ENCODE data around the gene MTURN. TPM values are rescaled to one million over a fixed set of nuclear protein-coding genes. Genes with fewer than 3 reads are reported as not detected.

Gene MTURN
- total and polyA plus RNA-seq, 10 donors, result 6.3 to 36.6 (median 14.8) TPM

DNA sequence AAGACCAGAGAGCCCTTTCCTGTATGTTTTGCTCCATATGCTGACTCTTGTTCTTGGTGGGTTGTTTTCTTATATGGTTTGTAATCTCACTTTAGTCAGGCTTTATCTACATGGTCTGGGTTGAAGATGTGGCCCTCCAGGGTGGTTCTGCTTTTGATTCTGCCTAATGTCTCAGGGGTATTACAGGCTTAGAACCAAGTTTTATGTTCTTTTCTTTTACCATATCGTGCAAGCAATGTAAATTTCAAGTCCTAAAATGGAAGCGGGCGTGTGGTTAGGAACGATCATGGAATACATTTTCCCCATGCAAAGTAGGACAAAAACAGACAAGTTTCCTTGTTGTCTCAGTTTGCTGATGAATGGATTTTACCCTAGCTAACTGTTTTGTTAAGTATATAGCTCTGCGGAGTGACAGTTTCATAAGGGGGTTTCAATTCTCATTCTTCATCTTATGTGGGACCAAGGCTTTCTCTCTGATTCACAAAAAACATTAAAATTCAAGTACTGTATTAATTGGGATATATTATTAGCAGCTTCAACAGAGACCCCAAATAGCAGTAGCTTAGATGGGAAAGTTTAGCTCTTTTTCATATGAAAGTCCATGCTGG, 58.7 kb downstream of the MTURN start:
- Histone ChIP-seq H3K27me3 (replicated peaks in 1 of 7) (no peaks in the 10 kb centered on the region), H3K27ac (no peak overlapping the region), H3K9me3 (peaks cover 0 to 36% (median 19%) of the 10 kb centered on the region in 8 donors), H3K4me3 (no peak overlapping the region), H3K4me1 (no peaks in the 10 kb centered on the region), H3K36me3 (no peaks in the 10 kb centered on the region)
- TF ChIP-seq POLR2A (IDR thresholded peaks at IDR 0.05) (no peak), POLR2AphosphoS5 (IDR thresholded peaks at IDR 0.05) (no peak)
- TF ChIP-seq, protein P1, sequence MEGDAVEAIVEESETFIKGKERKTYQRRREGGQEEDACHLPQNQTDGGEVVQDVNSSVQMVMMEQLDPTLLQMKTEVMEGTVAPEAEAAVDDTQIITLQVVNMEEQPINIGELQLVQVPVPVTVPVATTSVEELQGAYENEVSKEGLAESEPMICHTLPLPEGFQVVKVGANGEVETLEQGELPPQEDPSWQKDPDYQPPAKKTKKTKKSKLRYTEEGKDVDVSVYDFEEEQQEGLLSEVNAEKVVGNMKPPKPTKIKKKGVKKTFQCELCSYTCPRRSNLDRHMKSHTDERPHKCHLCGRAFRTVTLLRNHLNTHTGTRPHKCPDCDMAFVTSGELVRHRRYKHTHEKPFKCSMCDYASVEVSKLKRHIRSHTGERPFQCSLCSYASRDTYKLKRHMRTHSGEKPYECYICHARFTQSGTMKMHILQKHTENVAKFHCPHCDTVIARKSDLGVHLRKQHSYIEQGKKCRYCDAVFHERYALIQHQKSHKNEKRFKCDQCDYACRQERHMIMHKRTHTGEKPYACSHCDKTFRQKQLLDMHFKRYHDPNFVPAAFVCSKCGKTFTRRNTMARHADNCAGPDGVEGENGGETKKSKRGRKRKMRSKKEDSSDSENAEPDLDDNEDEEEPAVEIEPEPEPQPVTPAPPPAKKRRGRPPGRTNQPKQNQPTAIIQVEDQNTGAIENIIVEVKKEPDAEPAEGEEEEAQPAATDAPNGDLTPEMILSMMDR (IDR thresholded peaks at IDR 0.05 in 8 of 11, conservative IDR thresholded peaks at IDR 0.05 in 3 of 11), result no peak
- no peak for DNase-seq
- intact Hi-C loops (cut with DNase I; ENCODE audit: low total_unique reads), result no loop called here
- 71 to 90% (median 82%) methylated on average over 5 of the region's 5 CpGs for WGBS, 5 donors

DNA sequence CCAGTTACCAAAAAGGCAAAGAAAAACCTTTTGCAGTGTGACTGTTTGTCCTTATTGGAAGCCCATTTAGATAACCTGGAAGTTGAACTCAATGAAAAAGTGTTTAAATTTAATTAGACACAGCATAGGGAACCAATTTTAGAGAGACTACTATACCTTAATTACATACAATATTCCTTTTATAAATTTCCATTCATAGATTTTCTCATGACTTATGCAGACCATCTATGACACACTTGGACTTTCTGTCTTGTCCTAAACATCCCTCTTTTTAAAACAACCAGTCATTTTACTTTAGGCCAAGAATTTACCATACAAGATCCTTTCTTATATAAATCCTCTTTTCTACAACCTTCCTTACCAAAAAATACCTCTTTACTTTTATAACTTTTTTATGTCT, 61.6 kb downstream of the MTURN start:
- TF ChIP-seq, protein P1 (IDR thresholded peaks at IDR 0.05 in 8 of 11, conservative IDR thresholded peaks at IDR 0.05 in 3 of 11), result no peak
- no peak for TF ChIP-seq POLR2AphosphoS5 (IDR thresholded peaks at IDR 0.05)
- no peak for TF ChIP-seq POLR2A (IDR thresholded peaks at IDR 0.05)
- DNase-seq, result no peak
- H3K27me3 ChIP-seq (replicated peaks in 1 of 7), result no peaks in the 10 kb centered on the region
- H3K9me3 ChIP-seq, result peaks cover 0 to 30% (median 18%) of the 10 kb centered on the region in 8 donors
- intact Hi-C loops (cut with DNase I; ENCODE audit: low total_unique reads), result no loop called here
- peaks cover 0 to 10% (median 3%) of the 10 kb centered on the region in 6 donors for H3K4me1 ChIP-seq
- no peaks in the 10 kb centered on the region for H3K36me3 ChIP-seq
- H3K27ac ChIP-seq, result no peak overlapping the region
- H3K4me3 ChIP-seq, result no peak overlapping the region

DNA sequence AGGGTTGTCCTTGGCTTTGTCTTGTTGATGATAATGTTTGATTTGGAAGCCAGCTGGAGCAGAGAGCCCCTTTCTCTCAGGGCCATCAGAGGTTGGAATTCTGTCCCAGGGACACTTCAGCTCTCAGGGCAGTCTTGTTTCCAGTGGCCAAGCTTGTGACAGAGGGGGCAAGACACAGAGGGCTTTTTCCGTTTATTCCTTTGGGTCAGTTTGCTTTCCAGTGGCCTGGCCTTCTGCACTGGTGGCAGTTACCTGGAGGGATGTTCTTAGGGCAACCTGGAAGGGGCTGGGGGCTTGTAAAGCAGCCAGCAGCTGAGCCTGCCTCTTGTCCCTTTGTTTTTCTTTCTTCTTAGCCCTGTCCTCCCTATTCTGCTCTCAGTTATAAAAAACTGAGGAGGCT, 62.7 kb downstream of the MTURN start:
- WGBS, 5 donors, result 50 to 100% (median 92%) methylated on average over 1 of the region's 1 CpG
- no peak for TF ChIP-seq POLR2AphosphoS5 (IDR thresholded peaks at IDR 0.05)
- no peak for TF ChIP-seq POLR2A (IDR thresholded peaks at IDR 0.05)
- TF ChIP-seq, protein P1 (IDR thresholded peaks at IDR 0.05 in 8 of 11, conservative IDR thresholded peaks at IDR 0.05 in 3 of 11), result no peak
- intact Hi-C loops (cut with DNase I; ENCODE audit: low total_unique reads), result no loop called here
- DNase-seq, result no peak
- Histone ChIP-seq H3K4me1 (peaks cover 0 to 16% (median 9%) of the 10 kb centered on the region in 6 donors), H3K27me3 (replicated peaks in 1 of 7) (no peaks in the 10 kb centered on the region), H3K4me3 (no peak overlapping the region), H3K9me3 (peaks cover 0 to 30% (median 18%) of the 10 kb centered on the region in 8 donors), H3K36me3 (no peaks in the 10 kb centered on the region), H3K27ac (no peak overlapping the region)

DNA sequence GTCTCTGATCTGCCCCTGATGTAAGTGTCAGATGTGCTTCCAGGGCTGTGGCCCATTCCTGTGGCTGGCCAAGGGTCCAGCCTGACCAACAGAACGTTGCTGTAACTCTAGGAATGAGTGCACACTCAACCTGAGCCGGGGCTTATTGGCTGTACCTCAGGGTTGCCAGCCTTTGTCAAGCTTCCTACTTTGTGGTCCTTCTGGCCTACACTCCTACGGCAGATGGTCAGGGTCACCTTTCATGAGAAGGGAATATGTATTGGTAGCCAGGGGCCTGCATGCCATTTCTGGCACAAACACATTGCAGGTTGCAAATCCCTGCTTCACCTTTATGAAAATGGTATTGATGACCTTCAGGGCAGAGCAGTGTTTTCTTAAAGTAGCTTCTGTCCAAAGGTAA, 64.5 kb downstream of the MTURN start:
- no peak for TF ChIP-seq POLR2A (IDR thresholded peaks at IDR 0.05)
- no peak for TF ChIP-seq POLR2AphosphoS5 (IDR thresholded peaks at IDR 0.05)
- TF ChIP-seq, protein P1 (IDR thresholded peaks at IDR 0.05 in 8 of 11, conservative IDR thresholded peaks at IDR 0.05 in 3 of 11), result no peak
- H3K9me3 ChIP-seq, result peaks cover 0 to 30% (median 18%) of the 10 kb centered on the region in 8 donors
- no peaks in the 10 kb centered on the region for H3K27me3 ChIP-seq (replicated peaks in 1 of 7)
- no peaks in the 10 kb centered on the region for H3K36me3 ChIP-seq
- no peak for DNase-seq
- no peak overlapping the region for H3K4me3 ChIP-seq
- intact Hi-C loops (cut with DNase I; ENCODE audit: low total_unique reads), result no loop called here
- peaks cover 0 to 16% (median 9%) of the 10 kb centered on the region in 6 donors for H3K4me1 ChIP-seq
- WGBS, 5 donors, result 85 to 94% (median 91%) methylated on average over 3 of the region's 3 CpGs
- no peak overlapping the region for H3K27ac ChIP-seq

Data from spleen (tissue), 11 donors.